B cell (primary cell): Measurements from ENCODE around the gene ARMC9.

ENCODE experiments used
- CTCF ChIP-seq: fragments of 200-600 bp; IDR thresholded peaks from one replicate; pipeline ENCODE4 v1.8.0; 2022; ENCODE audit warnings: antibody characterized with exemption, mild to moderate bottlenecking
- EZH2 ChIP-seq: IDR thresholded peaks from 2 replicates; pipeline ENCODE4 v1.6.1; 2012; ENCODE audit warnings: borderline replicate concordance, low read depth, mild to moderate bottlenecking, moderate library complexity, low read length; ENCODE audit not compliant: insufficient read depth, poor library complexity, severe bottlenecking

DNA sequence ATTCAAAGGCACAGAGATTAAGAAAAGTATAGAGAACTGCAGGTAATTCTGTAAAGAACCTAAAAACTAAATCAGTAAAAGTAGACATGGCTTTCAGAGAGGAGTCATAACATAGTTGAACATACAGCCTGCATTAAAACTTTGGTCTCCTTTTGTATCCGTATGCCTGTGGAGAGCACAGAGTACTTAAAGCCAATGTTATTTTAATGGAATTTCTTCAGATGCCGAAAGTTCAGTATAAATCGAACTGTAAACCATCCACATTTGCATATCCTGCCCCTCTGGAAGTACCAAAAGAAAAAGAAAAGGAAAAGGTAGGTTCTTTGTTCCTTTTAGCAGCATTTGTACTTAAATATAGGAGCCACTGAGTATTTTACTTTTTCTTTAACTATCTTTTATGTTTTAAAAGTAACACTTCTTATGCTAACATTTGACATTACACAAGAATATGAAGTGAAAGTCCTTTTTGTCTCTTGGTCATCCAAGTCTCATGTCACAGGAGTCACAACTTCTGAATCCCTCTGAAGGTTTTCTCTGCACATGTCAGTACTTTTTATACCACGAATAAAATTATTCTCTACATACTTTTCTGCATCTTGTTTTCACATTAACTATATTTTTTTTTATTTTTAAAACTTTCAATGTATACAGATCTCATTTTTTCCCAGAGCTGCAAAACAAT is 34.9 kb upstream of the ARMC9 start:
- TF ChIP-seq CTCF (no peak), EZH2 (no peak)
